ENCODE data around the gene FBRS. TPM values are rescaled to one million over a fixed set of nuclear protein-coding genes. Genes with fewer than 3 reads are reported as not detected.

The FBRS gene
- total RNA-seq, 2 donors from 2014 or later, result 16.5 to 26.3 TPM

DNA sequence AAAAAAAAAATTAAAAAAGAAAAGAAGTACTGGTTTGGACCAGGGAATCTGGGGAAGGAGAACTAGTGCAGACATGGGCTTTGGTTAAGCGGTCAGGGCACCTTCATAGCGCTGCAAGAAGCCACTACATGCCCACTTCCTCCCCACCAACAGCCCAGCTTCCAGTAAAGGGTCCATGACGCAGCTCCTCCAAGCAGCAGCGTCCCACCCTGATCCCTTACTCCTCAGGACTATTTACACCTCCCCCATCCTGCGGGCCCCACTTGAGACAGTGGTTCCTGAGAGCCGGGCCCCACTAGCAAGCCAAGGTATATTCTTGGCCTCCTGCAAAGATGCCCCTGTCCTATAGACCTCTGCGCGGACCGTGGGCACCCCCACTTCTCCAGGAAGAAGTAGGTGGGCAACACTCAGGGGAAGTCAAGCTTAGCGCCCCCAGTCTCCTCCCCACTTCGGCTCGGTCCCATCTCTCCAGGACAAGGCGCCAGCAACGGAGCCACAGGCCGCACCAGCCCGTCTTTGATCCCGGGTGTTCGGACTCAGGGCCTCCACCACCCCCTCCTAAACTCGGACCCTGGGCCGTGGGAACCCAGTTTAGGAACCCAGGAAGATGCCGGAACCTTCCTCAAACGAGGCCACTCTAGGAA, 8.4 kb upstream of the FBRS start:
- TF ChIP-seq, protein P1, sequence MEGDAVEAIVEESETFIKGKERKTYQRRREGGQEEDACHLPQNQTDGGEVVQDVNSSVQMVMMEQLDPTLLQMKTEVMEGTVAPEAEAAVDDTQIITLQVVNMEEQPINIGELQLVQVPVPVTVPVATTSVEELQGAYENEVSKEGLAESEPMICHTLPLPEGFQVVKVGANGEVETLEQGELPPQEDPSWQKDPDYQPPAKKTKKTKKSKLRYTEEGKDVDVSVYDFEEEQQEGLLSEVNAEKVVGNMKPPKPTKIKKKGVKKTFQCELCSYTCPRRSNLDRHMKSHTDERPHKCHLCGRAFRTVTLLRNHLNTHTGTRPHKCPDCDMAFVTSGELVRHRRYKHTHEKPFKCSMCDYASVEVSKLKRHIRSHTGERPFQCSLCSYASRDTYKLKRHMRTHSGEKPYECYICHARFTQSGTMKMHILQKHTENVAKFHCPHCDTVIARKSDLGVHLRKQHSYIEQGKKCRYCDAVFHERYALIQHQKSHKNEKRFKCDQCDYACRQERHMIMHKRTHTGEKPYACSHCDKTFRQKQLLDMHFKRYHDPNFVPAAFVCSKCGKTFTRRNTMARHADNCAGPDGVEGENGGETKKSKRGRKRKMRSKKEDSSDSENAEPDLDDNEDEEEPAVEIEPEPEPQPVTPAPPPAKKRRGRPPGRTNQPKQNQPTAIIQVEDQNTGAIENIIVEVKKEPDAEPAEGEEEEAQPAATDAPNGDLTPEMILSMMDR (IDR thresholded peaks at IDR 0.05), result no peak
- Histone ChIP-seq H3K4me1 (peaks cover 0 to 21% of the 10 kb centered on the region in 2 donors), H3K36me3 (peaks cover 24% of the 10 kb centered on the region), H3K27me3 (no peaks in the 10 kb centered on the region), H3K4me3 (peak overlapping the region; percentile 63 to 85), H3K27ac (peak overlapping the region; percentile 89 to 95), H3K9me3 (no peaks in the 10 kb centered on the region)
- peak; percentile 63 for DNase-seq (ENCODE audit: low spot score)

DNA sequence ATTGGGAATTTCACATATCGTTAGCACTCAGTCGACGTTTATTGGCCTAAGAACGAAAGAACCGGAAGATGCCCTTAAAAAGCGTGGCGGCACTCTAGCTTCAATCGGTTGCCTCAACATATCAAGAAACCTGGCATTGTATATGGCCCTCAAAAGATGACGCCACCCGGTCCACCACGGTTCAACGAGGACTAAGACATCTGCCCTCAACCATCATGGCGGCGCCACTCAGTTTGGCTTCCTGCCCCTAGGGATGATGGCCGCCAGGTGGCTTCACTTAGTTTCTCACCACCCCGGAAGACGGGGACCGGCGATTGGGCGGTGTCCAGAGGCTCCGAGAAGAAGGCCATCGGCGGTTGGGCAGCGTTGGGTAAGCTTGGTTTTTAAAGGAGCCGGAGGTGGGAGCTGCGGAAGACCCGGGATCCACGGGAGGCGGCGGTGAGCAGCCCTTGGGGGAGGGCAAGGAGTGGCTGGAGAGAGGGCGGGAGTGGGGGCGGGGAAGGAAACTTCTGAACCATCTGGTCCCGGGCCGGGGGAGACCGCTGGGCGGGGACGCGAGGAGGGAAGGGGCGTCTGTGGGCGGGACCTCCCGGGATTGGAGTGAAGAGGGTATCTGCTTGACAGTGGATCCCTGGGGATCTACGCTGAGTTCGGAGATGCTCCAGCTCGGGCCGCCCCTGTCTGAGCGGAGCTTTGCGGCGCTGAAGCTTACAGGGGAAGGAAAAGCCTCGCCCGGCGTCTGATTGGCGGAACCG, 7.7 kb upstream of the FBRS start, which contains the start of gene PRR14:
PRR14 (plus strand) TSS at position 592 of the 755 bp plus-strand sequence. CDS start 686 bp downstream, outside the sequence.
- Histone ChIP-seq H3K9me3 (no peaks in the 10 kb centered on the region), H3K4me3 (peak within 1 kb of the TSS; percentile 63 to 85), H3K4me1 (peaks cover 0 to 21% of the 10 kb centered on the region in 2 donors), H3K27ac (peak within 1 kb of the TSS; percentile 89 to 95), H3K36me3 (peaks cover 31% of the 10 kb centered on the region), H3K27me3 (no peaks in the 10 kb centered on the region)
- peak; percentile 100 for DNase-seq (ENCODE audit: low spot score)
- TF ChIP-seq, protein P1 (IDR thresholded peaks at IDR 0.05), result no peak

- peak; percentile 71 for DNase-seq (ENCODE audit: low spot score)
- TF ChIP-seq, protein P1 (IDR thresholded peaks at IDR 0.05), result peak; percentile 50 to 84
- Histone ChIP-seq H3K4me1 (peaks cover 0 to 21% of the 10 kb centered on the region in 2 donors), H3K4me3 (peak overlapping the region; percentile 63 to 85), H3K36me3 (peaks cover 39% of the 10 kb centered on the region), H3K27ac (peak overlapping the region; percentile 89 to 95), H3K9me3 (no peaks in the 10 kb centered on the region), H3K27me3 (no peaks in the 10 kb centered on the region)
Measured at GRCh38 chr16:30651124-30652004, 6.9 kb upstream of the FBRS start.

DNA sequence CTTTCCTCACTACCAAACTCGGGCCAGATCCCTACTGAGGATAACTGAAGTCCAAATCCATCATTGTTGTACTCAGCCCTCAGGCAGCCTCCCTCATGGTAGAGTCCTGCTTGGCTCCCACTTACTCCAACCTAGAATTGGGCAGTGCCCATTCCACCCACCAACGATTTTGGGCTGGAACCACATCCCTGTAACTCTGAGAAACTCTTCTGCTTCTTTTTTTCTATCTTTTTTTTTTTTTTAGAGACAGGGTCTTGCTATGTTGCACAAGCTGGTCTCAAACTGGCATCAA, 6.3 kb upstream of the FBRS start:
- Histone ChIP-seq H3K9me3 (no peaks in the 10 kb centered on the region), H3K4me3 (peak overlapping the region; percentile 63 to 85), H3K36me3 (peaks cover 43% of the 10 kb centered on the region), H3K27ac (peak overlapping the region; percentile 89 to 95), H3K4me1 (peaks cover 0 to 25% of the 10 kb centered on the region in 2 donors), H3K27me3 (no peaks in the 10 kb centered on the region)
- no peak for DNase-seq (ENCODE audit: low spot score)
- TF ChIP-seq, protein P1 (IDR thresholded peaks at IDR 0.05), result no peak

DNA sequence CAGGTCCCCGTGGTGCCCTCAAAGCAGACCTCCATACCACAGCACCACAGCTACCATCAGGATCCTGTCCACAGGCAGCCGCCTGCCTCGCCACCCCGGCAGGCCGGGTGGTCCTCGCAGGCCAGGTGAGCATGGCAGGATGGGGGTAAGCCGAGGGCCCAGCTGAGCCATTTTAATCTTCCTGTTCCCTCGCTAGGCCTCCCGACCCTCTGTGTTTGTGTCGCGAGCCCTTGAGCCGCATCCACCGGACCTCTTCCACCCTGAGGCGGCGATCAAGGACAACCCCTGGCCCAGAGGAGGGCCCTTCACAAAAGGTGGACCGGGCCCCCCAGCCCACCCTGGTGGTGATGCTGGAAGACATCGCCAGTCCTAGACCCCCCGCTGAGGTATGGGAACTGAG, 5.5 kb upstream of the FBRS start:
- TF ChIP-seq, protein P1 (IDR thresholded peaks at IDR 0.05), result no peak
- Histone ChIP-seq H3K27ac (no peak overlapping the region), H3K9me3 (no peaks in the 10 kb centered on the region), H3K27me3 (no peaks in the 10 kb centered on the region), H3K4me1 (peaks cover 0 to 32% of the 10 kb centered on the region in 2 donors), H3K36me3 (peaks cover 43% of the 10 kb centered on the region), H3K4me3 (no peak overlapping the region)
- DNase-seq (ENCODE audit: low spot score), result no peak
